Brain microvascular endothelial cell (primary cell): ENCODE measurements around the gene CLCN2.
A peak's percentile ranks its signal among the peaks of the same experiment; 100 is the strongest.

Experiments
- DNase-seq: peaks from one replicate; pipeline ENCODE4 v3.0.0-alpha.2; 2020
- H3K27ac ChIP-seq: fragments of 250-450 bp; sonication (Bioruptor Pico); 2 replicates; pipeline ENCODE4 v1.5.1; 2020; ENCODE audit warnings: mild to moderate bottlenecking, moderate library complexity
- H3K27me3 ChIP-seq: fragments of 250-450 bp; sonication (Bioruptor Pico); replicated peaks from 2 replicates; pipeline ENCODE4 v1.5.1; 2020; ENCODE audit warnings: mild to moderate bottlenecking
- H3K36me3 ChIP-seq: fragments of 250-450 bp; sonication (Bioruptor Pico); replicated peaks from 2 replicates; pipeline ENCODE4 v1.5.1; 2020; ENCODE audit warnings: mild to moderate bottlenecking
- H3K4me3 ChIP-seq: 2 replicates; pipeline ENCODE4 v1.5.1; 2011; ENCODE audit warnings: low read depth, mild to moderate bottlenecking, control low read depth, low read length, moderate library complexity
- CTCF ChIP-seq: IDR thresholded peaks from 2 replicates; pipeline ENCODE4 v1.5.1; 2011; ENCODE audit warnings: low read depth, mild to moderate bottlenecking, moderate library complexity, low read length, control low read depth, inconsistent platforms; ENCODE audit errors: missing control alignments
- in situ Hi-C: cut with HindIII; loops from 2 replicates; pipeline ENCODE4 v1.10.0; 2017; ENCODE audit warnings: low sequenced_read_pairs, low pct_ligation_motif_present

CLCN2 gene

GRCh38 chr3:184325269-184325668 lies 36.1 kb downstream of the CLCN2 start:
- Histone ChIP-seq H3K27ac (no peak overlapping the region), H3K36me3 (peaks cover 100% of the 10 kb centered on the region), H3K27me3 (no peaks in the 10 kb centered on the region), H3K4me3 (no peak overlapping the region)
- no peak for DNase-seq
- in situ Hi-C loops, result no loop called here
- TF ChIP-seq CTCF, result no peak

- TF ChIP-seq CTCF, result no peak
- Histone ChIP-seq H3K36me3 (peaks cover 97% of the 10 kb centered on the region), H3K27me3 (no peaks in the 10 kb centered on the region), H3K4me3 (no peak overlapping the region), H3K27ac (no peak overlapping the region)
- DNase-seq, result no peak
- in situ Hi-C loops, result no loop called here
These were observed 37.7 kb downstream of the CLCN2 start for GRCh38 chr3:184323696-184324095.

GRCh38 chr3:184322731-184323487 lies 38.5 kb downstream of the CLCN2 start:
- in situ Hi-C loops, result no loop called here
- DNase-seq, result no peak
- no peak for TF ChIP-seq CTCF
- peaks cover 94% of the 10 kb centered on the region for H3K36me3 ChIP-seq
- no peaks in the 10 kb centered on the region for H3K27me3 ChIP-seq
- H3K4me3 ChIP-seq, result no peak overlapping the region
- H3K27ac ChIP-seq, result no peak overlapping the region

GRCh38 chr3:184321666-184322065 lies 39.7 kb downstream of the CLCN2 start:
- Histone ChIP-seq H3K27ac (no peak overlapping the region), H3K36me3 (peaks cover 92% of the 10 kb centered on the region), H3K4me3 (no peak overlapping the region), H3K27me3 (no peaks in the 10 kb centered on the region)
- in situ Hi-C loops, result no loop called here
- no peak for TF ChIP-seq CTCF
- no peak for DNase-seq

GRCh38 chr3:184320104-184320445 lies 41.3 kb downstream of the CLCN2 start:
- DNase-seq, result peak; percentile 95
- in situ Hi-C loops, result no loop called here
- Histone ChIP-seq H3K36me3 (peaks cover 78% of the 10 kb centered on the region), H3K27ac (peak overlapping the region; percentile 61), H3K4me3 (no peak overlapping the region), H3K27me3 (no peaks in the 10 kb centered on the region)
- TF ChIP-seq CTCF, result no peak

GRCh38 chr3:184317201-184317600 lies 44.2 kb downstream of the CLCN2 start:
- no peak for TF ChIP-seq CTCF
- peak overlapping the region; percentile 87 for H3K4me3 ChIP-seq
- DNase-seq, result no peak
- H3K36me3 ChIP-seq, result peaks cover 50% of the 10 kb centered on the region
- H3K27ac ChIP-seq, result no peak overlapping the region
- H3K27me3 ChIP-seq, result no peaks in the 10 kb centered on the region
- in situ Hi-C loops, result no loop called here
